H9 (cell line): ENCODE measurements around the gene IMP3. TPM values are rescaled to one million over a fixed set of nuclear protein-coding genes. Genes with fewer than 3 reads are reported as not detected.

ENCODE experiments used
- DNase-seq: peaks from one replicate; pipeline ENCODE4 v3.0.0-alpha.2; 2017
- H2AFZ ChIP-seq: one replicate; pipeline ENCODE4 v1.6.1; 2013; ENCODE audit warnings: mild to moderate bottlenecking, low read length, control low read depth, moderate library complexity
- H2AK5ac ChIP-seq: 2 replicates; pipeline ENCODE4 v1.6.1; 2013; ENCODE audit warnings: low read length, control low read depth, mixed read lengths; ENCODE audit not compliant: insufficient read length
- H2BK120ac ChIP-seq: one replicate; pipeline ENCODE4 v1.6.1; 2013; ENCODE audit warnings: low read depth, mild to moderate bottlenecking, low read length, control low read depth, inconsistent platforms; ENCODE audit not compliant: poor library complexity, severe bottlenecking
- H2BK12ac ChIP-seq: 2 replicates; pipeline ENCODE4 v1.6.1; 2013; ENCODE audit warnings: low read length, control low read depth, mixed read lengths, low read depth; ENCODE audit not compliant: insufficient read length
- H2BK15ac ChIP-seq: 2 replicates; pipeline ENCODE4 v1.6.1; 2013; ENCODE audit warnings: low read depth, low read length, control low read depth
- H2BK20ac ChIP-seq: one replicate; pipeline ENCODE4 v1.6.1; 2013; ENCODE audit warnings: low read depth, mild to moderate bottlenecking, low read length, control low read depth, inconsistent platforms; ENCODE audit not compliant: poor library complexity, severe bottlenecking
- H2BK5ac ChIP-seq: 2 replicates; pipeline ENCODE4 v1.6.1; 2013; ENCODE audit warnings: low read length, control low read depth, mixed read lengths; ENCODE audit not compliant: insufficient read length
- H3K14ac ChIP-seq: 2 replicates; pipeline ENCODE4 v1.6.1; 2013; ENCODE audit warnings: low read length, control low read depth; ENCODE audit not compliant: insufficient read depth
- H3K18ac ChIP-seq: 2 replicates; pipeline ENCODE4 v1.6.1; 2013; ENCODE audit warnings: low read depth, mild to moderate bottlenecking, mixed read lengths, low read length, control low read depth; ENCODE audit not compliant: insufficient read length
- H3K23ac ChIP-seq: 2 replicates; pipeline ENCODE4 v1.6.1; 2013; ENCODE audit warnings: low read length, control low read depth, mixed read lengths, low read depth; ENCODE audit not compliant: insufficient read length
- H3K23me2 ChIP-seq: 2 replicates; pipeline ENCODE4 v1.6.1; 2013; ENCODE audit warnings: low read depth, mild to moderate bottlenecking, mixed read lengths, low read length, control low read depth; ENCODE audit not compliant: insufficient read length, poor library complexity, severe bottlenecking
- H3K27ac ChIP-seq: 2 replicates; pipeline ENCODE4 v1.5.1; 2013; ENCODE audit warnings: low read length, control low read depth, mixed read lengths, low read depth; ENCODE audit not compliant: insufficient read length
- H3K27me3 ChIP-seq: 2 replicates; pipeline ENCODE4 v1.6.1; 2013; ENCODE audit warnings: low read length, control low read depth, inconsistent platforms; ENCODE audit not compliant: insufficient read depth
- H3K4ac ChIP-seq: 2 replicates; pipeline ENCODE4 v1.6.1; 2013; ENCODE audit warnings: low read depth, mild to moderate bottlenecking, control low read depth, inconsistent platforms, low read length, moderate library complexity
- H3K4me1 ChIP-seq: 2 replicates; pipeline ENCODE4 v1.6.1; 2013; ENCODE audit warnings: low read length, control low read depth, inconsistent platforms; ENCODE audit not compliant: insufficient read depth
- H3K4me2 ChIP-seq: 2 replicates; pipeline ENCODE4 v1.6.1; 2013; ENCODE audit warnings: low read length, control low read depth, mixed read lengths; ENCODE audit not compliant: insufficient read length, insufficient read depth
- H3K56ac ChIP-seq: 2 replicates; pipeline ENCODE4 v1.6.1; 2013; ENCODE audit warnings: low read depth, mild to moderate bottlenecking, mixed read lengths, low read length, control low read depth; ENCODE audit not compliant: insufficient read length
- H3K79me1 ChIP-seq: 2 replicates; pipeline ENCODE4 v1.6.1; 2013; ENCODE audit warnings: low read depth, mild to moderate bottlenecking, moderate library complexity, low read length, control low read depth, inconsistent platforms; ENCODE audit not compliant: insufficient read depth, poor library complexity, severe bottlenecking
- H3K79me2 ChIP-seq: 2 replicates; pipeline ENCODE4 v1.6.1; 2013; ENCODE audit warnings: low read length, control low read depth, inconsistent platforms; ENCODE audit not compliant: insufficient read depth
- H3K9ac ChIP-seq: 2 replicates; pipeline ENCODE4 v1.6.1; 2013; ENCODE audit warnings: low read length, control low read depth, mixed read lengths; ENCODE audit not compliant: insufficient read length; ENCODE audit errors: extremely low read depth
- H3K9me3 ChIP-seq: one replicate; pipeline ENCODE4 v1.6.1; 2013; ENCODE audit warnings: low read depth, low read length, inconsistent platforms; ENCODE audit not compliant: control insufficient read depth
- H3T11ph ChIP-seq: one replicate; pipeline ENCODE4 v1.6.1; 2013; ENCODE audit warnings: mild to moderate bottlenecking, low read length, control low read depth, inconsistent platforms
- H4K20me1 ChIP-seq: one replicate; pipeline ENCODE4 v1.6.1; 2013; ENCODE audit not compliant: control insufficient read depth, insufficient read length, insufficient read depth
- H4K5ac ChIP-seq: 2 replicates; pipeline ENCODE4 v1.6.1; 2013; ENCODE audit warnings: low read depth, mild to moderate bottlenecking, mixed read lengths, low read length, control low read depth; ENCODE audit not compliant: insufficient read length
- H4K8ac ChIP-seq: replicated peaks from 2 replicates; pipeline ENCODE4 v1.6.1; 2013; ENCODE audit warnings: low read length, control low read depth, mixed read lengths, low read depth; ENCODE audit not compliant: insufficient read length
- H4K91ac ChIP-seq: 2 replicates; pipeline ENCODE4 v1.6.1; 2013; ENCODE audit warnings: low read depth, mild to moderate bottlenecking, moderate library complexity, mixed read lengths, low read length, control low read depth; ENCODE audit not compliant: insufficient read length
- H3K27ac Mint-ChIP-seq, 3 experiments: 2 replicates in 2 of 3; 3 replicates in 1 of 3; pipeline ENCODE4 v1.8.0; 2020 to 2021; ENCODE audit warnings: mixed read lengths in 3 of 3, mild to moderate bottlenecking in 1 of 3, moderate library complexity in 1 of 3
- H3K27me3 Mint-ChIP-seq: 2 replicates; pipeline ENCODE4 v1.8.0; 2021; ENCODE audit warnings: low read depth, mild to moderate bottlenecking, moderate library complexity, mixed read lengths
- H3K36me3 Mint-ChIP-seq, 3 experiments: 2 replicates in 2 of 3; 3 replicates in 1 of 3; pipeline ENCODE4 v1.8.0; 2020 to 2021; ENCODE audit warnings: low read depth in 3 of 3, mixed read lengths in 3 of 3; ENCODE audit not compliant: insufficient read depth in 1 of 3
- H3K4me1 Mint-ChIP-seq, 2 experiments: 2 replicates each; pipeline ENCODE4 v1.8.0; 2020; ENCODE audit warnings: mixed read lengths in 2 of 2
- H3K4me3 Mint-ChIP-seq, 2 experiments: 2 replicates in 1 of 2; 3 replicates in 1 of 2; pipeline ENCODE4 v1.8.0; 2020 to 2021; ENCODE audit warnings: mild to moderate bottlenecking in 2 of 2, mixed read lengths in 2 of 2, moderate library complexity in 1 of 2
- H3K9me3 Mint-ChIP-seq, 2 experiments: 2 replicates in 1 of 2; 3 replicates in 1 of 2; pipeline ENCODE4 v1.8.0; 2020; ENCODE audit warnings: mild to moderate bottlenecking in 2 of 2, mixed read lengths in 2 of 2, moderate library complexity in 1 of 2
- CTCF ChIP-seq: fragments of 200-600 bp; sonication (generic); conservative IDR thresholded peaks from 3 replicates; pipeline ENCODE4 v1.8.0; 2021; ENCODE audit warnings: antibody characterized with exemption, mild to moderate bottlenecking
- WGBS: extraction: QIAGEN DNeasy Blood & Tissue Kit; methylation state at CpG from one replicate; pipeline ENCODE4 v1.1.7; 2013; ENCODE audit warnings: missing lambda C conversion rate, low lambda C conversion rate, mixed read lengths; ENCODE audit not compliant: insufficient read length; ENCODE audit errors: extremely low coverage; 5-methylcytosine and 5-hydroxymethylcytosine counted together
- total RNA-seq: library from RNA; stranded (reverse); gene quantifications from 2 replicates; pipeline ENCODE4 v1.2.1, GENCODE V29; 2021

The IMP3 gene
- total RNA-seq, 1 experiment from 2014 or later = 97.9 TPM

GRCh38 chr15:75646112-75646943 lies 6.3 kb upstream of the IMP3 start:
- Histone ChIP-seq H3K27me3 (peaks cover 4% of the 10 kb centered on the region; the same call in 1 of the 2 replicates), H3K23ac (no peak overlapping the region), H2BK5ac (no peak overlapping the region), H3K79me2 (peaks cover 9% of the 10 kb centered on the region; the same call in 1 of the 2 replicates), H2BK12ac (no peak overlapping the region), H3K56ac (no peak overlapping the region), H4K91ac (no peak overlapping the region), H3T11ph (no peak overlapping the region), H2BK15ac (no peak overlapping the region), H2AFZ (no peak overlapping the region), H2AK5ac (no peak overlapping the region), H3K9me3 (no peaks in the 10 kb centered on the region), H3K4ac (no peak overlapping the region), H3K18ac (no peak overlapping the region), H3K4me1 (peaks cover 3% of the 10 kb centered on the region; the same call in 1 of the 2 replicates), H3K9ac (peak overlapping the region; percentile 36), H3K27ac (no peak overlapping the region), H2BK20ac (no peak overlapping the region), H3K14ac (no peak overlapping the region), H4K5ac (no peak overlapping the region), H4K8ac (no peak overlapping the region), H4K20me1 (no peaks in the 10 kb centered on the region), H3K79me1 (no peaks in the 10 kb centered on the region), H3K23me2 (peaks cover 17% of the 10 kb centered on the region), H3K4me2 (peak overlapping the region; percentile 86), H2BK120ac (no peak overlapping the region)
- no peak overlapping the region; a peak in 1 of 7 replicates for H3K27ac Mint-ChIP-seq
- peak overlapping the region; percentile 88 to 93 for H3K4me3 Mint-ChIP-seq
- H3K4me1 Mint-ChIP-seq = peaks cover 38 to 39% of the 10 kb centered on the region in 2 experiments
- no peak for DNase-seq
- TF ChIP-seq CTCF = no peak
- H3K36me3 Mint-ChIP-seq = peaks cover 10 to 25% (median 25%) of the 10 kb centered on the region in 3 experiments
- no CpG with 5 or more reads among the region's 5 CpGs for WGBS
- H3K9me3 Mint-ChIP-seq = no peaks in the 10 kb centered on the region
- peaks cover 23% of the 10 kb centered on the region for H3K27me3 Mint-ChIP-seq
